ENCODE data around the gene SHTN1.

DNA sequence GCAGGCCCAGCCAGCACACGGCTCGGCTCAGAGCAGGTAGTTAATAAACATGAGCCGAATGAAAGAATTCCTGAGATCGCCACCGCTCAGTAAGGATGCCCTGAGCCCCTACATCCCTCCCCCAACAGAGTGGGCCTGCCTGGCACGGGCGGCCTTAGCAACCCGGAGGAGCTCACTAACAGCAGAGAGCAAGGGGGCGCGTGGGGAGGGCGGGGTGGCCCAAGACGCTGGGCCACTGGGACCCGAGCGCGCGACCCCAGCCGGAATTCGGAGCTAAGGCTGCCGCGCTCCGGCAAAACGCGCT, 156.1 kb downstream of the SHTN1 start:
- TF ChIP-seq, protein P1, sequence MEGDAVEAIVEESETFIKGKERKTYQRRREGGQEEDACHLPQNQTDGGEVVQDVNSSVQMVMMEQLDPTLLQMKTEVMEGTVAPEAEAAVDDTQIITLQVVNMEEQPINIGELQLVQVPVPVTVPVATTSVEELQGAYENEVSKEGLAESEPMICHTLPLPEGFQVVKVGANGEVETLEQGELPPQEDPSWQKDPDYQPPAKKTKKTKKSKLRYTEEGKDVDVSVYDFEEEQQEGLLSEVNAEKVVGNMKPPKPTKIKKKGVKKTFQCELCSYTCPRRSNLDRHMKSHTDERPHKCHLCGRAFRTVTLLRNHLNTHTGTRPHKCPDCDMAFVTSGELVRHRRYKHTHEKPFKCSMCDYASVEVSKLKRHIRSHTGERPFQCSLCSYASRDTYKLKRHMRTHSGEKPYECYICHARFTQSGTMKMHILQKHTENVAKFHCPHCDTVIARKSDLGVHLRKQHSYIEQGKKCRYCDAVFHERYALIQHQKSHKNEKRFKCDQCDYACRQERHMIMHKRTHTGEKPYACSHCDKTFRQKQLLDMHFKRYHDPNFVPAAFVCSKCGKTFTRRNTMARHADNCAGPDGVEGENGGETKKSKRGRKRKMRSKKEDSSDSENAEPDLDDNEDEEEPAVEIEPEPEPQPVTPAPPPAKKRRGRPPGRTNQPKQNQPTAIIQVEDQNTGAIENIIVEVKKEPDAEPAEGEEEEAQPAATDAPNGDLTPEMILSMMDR (IDR thresholded peaks at IDR 0.05; ENCODE audit: insufficient read depth, low read length): no peak
- no peak for TF ChIP-seq REST (IDR thresholded peaks at IDR 0.05; ENCODE audit: insufficient replicate concordance, low read depth)
- TF ChIP-seq POLR2AphosphoS5 (IDR thresholded peaks at IDR 0.05; ENCODE audit: low read depth): no peak
